DMS153 (cell line): ENCODE results near the gene SCFD2.
"Not testable (repeated sequence)": the region's sequence is repeated elsewhere in the genome, so short reads cannot be mapped to it uniquely, and the experiment has no call there.

Experiments used
- DNase-seq: peaks from one replicate; lab custom pipeline; 2025; lab: John Stamatoyannopoulos, UW

SCFD2 gene

GRCh38 chr4:53100501-53101190, 265.2 kb downstream of the SCFD2 start:
- no peak for DNase-seq

DNA sequence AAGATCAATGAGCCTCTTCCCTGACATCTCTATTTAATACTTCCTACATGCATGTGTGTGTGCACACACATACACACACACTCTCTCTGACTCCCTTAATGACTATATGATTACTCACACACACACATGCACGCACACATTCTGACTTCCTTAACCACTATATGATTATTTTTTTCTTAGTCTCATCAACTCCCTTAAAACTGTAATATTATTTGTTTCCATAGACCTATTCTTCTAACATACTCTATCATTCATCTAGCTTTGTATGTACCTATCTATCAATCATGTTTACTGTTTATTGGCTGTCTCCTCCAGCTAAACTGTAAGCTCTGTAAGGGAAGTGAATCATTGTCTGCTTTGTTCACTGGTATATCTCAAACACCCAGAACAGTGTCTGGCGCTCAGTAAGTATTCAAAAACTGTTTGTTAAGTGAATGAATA, 267.2 kb downstream of the SCFD2 start:
- no peak for DNase-seq

- no peak for DNase-seq
Measured at GRCh38 chr4:53094040-53094439, 271.8 kb downstream of the SCFD2 start.

DNA sequence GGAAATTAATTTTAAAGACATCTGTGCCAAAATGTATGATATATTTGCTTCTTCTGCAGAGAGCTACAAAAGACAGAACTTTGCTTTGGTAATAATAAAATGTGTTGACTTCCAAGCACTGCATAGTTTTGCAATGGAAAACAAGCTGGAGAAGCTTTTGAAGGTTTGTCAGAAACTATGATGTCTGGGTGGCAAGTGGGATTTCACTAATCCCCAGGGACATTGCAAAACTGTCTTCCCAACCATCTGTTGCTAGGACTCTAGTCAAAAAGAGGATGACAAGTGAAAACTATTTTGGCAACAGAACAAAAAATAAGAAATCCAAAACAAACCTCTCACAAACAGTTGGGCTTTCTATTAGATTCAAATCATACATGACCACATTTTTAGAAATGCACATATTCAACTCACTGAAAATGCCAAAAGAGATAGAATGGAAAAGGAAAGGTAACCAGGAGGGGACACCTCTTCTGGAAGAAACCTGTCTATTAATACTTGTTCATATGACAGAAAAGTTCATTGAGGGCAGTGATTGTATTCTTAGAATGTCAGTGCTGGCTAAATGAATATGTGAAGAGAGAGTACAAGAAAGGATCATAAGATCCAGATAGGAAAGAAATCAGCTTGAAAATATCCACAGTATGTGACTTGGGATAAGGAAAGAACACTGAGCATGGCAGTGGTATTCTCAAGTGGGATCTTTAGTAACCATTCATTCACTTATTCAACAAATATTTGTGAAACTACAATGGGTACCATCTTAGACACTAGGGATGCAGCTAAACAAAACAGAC, 275.7 kb downstream of the SCFD2 start:
- DNase-seq: no peak

GRCh38 chr4:53088152-53088551, 277.7 kb downstream of the SCFD2 start:
- no peak for DNase-seq

DNA sequence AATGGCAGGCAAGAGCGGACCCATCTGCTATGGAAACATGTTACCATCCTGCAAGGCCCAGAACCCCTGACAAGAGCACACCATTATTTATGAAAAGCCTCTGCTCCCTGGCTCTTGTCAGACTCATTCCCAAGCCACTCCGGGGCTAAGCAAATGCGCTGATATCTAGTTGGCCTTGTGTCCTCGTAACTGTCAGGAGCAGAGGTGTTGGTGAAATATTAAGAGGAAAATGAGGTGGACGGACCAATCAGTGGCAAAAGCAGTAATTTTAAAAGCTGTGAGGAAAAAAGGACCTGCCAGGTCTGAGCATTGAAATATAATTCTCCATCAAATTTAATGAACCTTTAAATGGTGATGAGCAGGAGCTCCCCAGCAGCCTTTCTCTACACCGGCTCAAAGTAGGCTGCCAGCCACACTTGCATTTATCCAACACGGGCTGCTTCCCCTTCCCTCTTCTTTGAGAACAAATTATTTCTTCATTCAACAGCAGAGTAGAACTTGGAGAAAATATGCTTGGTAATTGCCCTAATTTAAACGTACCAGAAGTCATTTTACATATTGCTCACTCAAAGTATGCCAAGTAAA, 289.4 kb downstream of the SCFD2 start:
- DNase-seq: no peak

GRCh38 chr4:53075162-53075785, 290.6 kb downstream of the SCFD2 start:
- DNase-seq: no peak

DNA sequence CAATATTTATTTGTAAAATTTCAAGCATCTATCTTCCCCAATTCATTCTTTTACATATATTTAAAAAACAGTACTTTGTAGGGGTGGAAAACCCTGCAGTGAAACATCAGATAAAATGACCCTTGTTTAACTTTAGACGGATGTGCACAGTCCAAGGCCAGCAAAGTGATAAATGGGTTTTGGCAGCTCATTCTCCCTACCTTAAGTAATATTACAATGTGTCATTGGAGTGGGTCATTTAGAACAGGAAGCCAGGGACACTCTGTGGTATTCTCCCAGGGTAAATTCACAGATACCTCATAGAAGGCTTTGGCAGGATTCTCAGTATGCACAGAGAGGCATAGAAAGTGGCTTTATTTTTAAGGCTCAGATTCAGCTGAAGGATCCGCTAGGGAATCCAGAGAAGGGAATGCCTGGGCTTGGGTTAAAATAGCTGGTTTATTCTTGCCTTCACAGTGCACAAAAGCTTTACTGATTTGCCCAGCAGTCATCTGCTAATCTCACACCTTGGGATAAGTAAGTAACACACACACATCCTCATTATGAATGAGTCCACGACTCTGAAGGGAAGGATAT, 297.0 kb downstream of the SCFD2 start:
- DNase-seq: no peak

DNA sequence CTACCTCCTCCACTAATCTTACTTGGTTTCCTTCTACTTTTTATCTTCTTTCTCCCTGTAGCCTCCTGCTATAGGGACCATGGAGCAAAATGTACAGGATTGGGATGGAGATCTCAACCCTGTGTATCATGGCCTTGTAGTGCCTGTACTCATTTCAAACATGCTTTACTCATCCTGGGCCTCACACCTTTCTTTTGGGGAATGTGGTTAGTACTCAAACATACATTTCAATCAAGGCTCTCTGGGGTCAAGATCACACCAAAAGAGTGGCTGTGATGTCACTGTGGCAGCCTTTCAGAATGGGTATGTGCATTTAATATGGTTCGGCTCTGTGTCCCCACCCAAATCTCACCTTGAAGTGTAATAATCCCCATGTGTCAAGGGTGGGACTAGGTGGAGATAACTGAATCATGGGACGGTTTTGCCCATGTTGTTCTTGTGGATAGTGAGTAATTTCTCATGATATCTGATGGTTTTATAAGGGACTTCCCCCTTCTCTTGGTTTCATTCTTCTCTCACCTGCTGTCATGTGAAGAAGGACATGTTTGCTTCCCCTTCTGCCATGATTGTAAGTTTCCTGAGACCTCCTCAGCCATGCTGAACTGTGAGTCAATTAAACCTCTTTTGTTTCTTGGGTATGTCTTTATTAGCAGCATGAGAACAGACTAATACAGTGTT, 298.6 kb downstream of the SCFD2 start:
- DNase-seq: no peak

GRCh38 chr4:53066155-53066554, 299.7 kb downstream of the SCFD2 start:
- DNase-seq: no peak

GRCh38 chr4:53064609-53065008, 301.3 kb downstream of the SCFD2 start:
- DNase-seq: no peak

DNA sequence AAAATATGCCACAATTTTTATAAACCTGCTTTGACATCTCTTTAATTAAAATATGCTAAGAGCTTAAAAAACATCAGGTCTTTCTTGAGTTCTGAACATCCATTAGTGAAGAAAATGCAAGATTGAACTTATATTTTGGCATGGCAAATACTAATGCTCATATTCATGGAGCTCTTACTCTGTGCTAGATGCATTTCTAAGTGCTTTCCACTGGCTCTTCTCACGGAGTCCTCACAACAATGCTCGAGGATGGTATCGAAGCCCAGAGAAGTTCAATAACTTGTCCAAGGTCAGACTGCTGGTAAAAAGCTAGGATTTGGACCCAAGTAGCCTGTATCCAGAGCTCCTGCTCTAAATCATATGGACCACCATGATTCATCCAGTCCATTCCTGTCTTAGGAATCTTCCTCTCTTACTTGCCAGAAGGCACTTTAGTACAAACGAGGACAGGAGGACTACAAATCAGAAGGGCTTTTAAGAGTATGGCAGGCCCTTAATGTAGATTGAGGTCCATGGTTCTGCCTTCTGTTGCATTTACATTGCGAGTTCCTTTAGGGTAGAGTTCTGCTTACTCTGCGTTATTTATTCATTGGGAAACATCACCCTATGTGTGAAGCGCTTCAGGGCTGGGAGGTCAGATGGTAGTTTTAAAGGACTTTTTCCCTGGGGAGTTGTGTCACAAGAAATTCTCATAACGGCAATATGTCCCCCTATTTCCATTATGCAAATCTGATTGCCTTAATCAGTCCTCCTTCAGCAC, 304.6 kb downstream of the SCFD2 start:
- DNase-seq: no peak

GRCh38 chr4:53060278-53060677, 305.6 kb downstream of the SCFD2 start:
- DNase-seq: no peak

DNA sequence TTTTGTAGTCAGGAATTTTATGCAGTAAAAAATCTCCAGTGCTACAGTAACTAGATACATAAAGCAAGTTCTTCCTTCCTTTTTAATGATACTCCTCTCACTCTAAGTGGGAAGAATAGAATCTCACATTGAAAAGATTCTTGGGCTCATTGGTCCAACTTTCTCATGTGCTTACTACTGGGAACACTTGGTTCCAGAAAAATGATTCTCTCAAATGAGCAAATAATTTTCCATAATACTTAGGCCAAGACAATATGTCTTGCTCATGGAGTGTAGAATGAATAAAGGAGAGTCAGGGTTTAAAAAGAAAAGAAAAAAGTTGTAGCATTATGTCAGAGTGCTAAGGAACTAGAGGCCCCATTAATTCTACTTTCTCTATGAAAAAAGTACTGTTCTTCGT, 306.0 kb downstream of the SCFD2 start:
- DNase-seq: no peak

DNA sequence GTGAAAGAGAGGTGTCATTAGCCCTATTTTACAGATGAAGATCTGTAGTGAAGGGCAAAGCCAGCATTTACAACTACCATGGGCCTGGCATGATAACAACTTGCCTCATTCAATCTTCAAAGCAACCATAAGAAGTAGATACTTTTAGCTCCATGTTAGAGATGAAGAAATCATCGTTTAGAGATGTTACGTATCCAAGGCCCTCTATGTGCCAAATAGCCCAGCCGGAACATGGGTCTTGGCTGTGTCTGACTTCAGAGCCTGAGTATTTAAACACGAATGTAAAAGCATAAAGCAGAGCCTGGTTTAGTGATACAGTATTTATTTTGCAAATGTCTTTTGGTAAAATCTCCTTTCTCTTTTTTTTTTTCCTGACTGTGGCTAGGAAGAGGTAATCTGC, 306.6 kb downstream of the SCFD2 start:
- DNase-seq: no peak

GRCh38 chr4:53057679-53058078, 308.2 kb downstream of the SCFD2 start:
- no peak for DNase-seq

DNA sequence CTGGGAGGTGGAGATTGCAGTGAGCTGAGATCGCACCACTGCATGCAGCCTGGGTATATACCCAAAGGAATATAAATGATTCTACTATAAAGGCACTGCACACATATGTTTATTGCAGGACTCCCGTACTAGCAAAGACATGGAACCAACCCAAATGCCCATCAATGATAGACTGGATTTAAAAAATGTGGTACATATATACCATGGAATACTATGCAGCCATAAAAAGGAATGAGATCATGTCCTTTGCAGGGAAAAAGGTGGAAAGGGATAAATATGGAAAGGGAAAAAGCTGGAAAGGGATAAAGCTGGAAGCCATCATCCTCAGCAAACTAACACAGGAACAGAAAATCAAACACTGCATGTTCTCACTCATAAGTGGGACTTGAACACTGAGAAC, 308.8 kb downstream of the SCFD2 start:
- not testable (repeated sequence) for DNase-seq

- no peak for DNase-seq
Measured at GRCh38 chr4:53055716-53056403, 310.0 kb downstream of the SCFD2 start.

- peak; percentile 74 for DNase-seq
Measured at GRCh38 chr4:53055274-53055673, 310.6 kb downstream of the SCFD2 start.

DNA sequence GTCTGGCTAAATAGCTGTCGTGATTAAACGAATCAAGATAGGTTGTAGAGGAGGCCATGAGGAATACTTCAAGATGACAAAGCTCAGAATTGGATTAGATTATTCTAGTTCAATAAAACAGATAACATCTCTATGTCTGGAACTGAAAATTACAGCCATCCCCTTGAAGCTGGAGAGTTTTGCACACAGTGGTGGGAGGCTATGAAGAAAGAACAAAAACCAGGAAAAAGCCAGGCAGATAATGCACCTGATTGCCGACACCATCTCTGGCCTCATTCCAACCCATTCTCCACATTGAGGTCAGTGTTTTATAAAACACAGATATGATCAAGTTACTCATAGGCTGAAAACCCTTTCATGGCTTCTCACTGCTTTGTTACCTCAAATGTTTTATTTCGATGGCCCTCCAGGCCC, 315.5 kb downstream of the SCFD2 start:
- peak; percentile 43 for DNase-seq
